Ammon's horn (tissue), 1 donor: ENCODE results near the gene NPDC1.

Source experiments
- DNase-seq: peaks from one replicate; pipeline ENCODE4 v3.0.0-alpha.2; 2016; ENCODE audit warnings: low spot score

NPDC1 gene

DNA sequence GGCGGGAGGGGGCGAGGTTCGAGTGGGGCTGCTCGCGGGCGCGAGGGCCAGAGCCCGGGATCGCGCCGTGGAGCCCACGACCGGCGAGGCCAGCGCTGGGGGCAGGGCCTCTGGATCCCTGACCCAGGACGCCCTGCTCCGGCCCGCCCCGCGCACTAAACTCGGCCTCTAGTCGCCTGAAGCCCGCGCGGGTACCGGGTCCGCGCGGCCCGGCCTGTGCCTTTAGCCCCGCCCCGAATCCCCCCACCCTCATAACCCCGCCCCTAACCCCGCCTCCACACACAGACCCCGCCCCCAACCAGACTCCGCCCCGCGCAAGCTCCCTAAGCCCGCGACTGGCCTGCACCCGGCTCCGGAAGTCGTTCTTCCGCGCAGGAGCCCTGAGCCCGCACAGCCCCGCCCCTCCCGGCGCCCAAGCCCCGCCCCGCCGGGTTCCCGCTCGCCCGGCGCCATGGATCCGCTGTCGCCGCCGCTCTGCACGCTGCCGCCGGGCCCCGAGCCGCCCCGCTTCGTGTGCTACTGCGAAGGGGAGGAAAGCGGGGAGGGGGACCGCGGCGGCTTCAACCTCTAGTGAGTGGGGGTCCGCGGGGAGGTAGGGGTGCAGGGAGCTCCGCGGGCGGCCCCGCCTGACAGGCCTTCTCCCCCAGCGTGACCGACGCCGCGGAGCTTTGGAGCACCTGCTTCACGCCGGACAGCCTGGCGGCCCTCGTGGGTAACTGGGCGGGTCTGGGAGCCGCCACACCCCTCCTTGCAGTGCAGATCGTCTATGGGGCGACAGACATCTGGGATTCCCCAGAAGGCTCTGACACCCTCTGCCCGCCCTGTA is 53.8 kb downstream of the NPDC1 start, which contains the start of gene PAXX:
TSS of gene PAXX (plus strand) at position 430 of the 826 bp plus-strand sequence. CDS start at position 452, 22 bp downstream.
- peak; percentile 92 for DNase-seq

DNA sequence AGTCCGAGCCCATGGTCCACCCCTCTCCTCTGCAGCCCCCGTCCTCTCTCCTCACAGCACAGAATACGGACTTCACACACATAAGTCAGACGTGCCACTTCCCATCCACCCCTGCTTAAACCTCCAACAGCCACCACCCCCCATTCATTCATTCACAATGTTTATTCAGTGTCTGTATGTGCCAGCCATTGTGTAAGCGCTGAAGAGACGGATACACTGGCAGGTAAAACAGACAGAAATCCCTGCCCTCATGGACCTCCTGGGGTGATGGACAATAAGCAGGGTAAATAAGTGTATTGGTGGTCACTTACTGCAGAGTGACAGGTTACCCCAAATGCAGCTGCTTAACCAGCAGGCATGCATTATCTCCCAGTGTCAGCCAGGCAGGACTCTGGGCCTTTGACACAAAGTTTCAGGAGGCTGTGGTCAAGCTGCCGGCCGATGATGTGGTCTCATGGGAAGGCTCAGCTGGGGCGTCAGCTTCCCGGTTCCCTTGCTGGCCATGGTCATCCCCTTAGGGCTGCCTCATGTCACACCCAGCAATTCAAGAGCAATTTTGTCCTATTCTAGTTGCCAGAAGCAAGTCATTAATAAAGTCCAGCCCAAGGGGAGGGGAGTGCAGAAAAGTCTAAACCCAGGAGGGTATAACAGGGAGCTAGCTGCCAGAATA is 55.6 kb downstream of the NPDC1 start:
- no peak for DNase-seq
